DMS53 treated with DMSO at 0.1 percent for 48 hours (cell line): ENCODE results near the gene BAMBI.
"Not testable (repeated sequence)": the region's sequence is repeated elsewhere in the genome, so short reads cannot be mapped to it uniquely, and the experiment has no call there.

ENCODE experiments used
- DNase-seq: peaks from one replicate; lab custom pipeline; 2025; ENCODE audit not compliant: unreplicated experiment; lab: John Stamatoyannopoulos, UW

The BAMBI gene, protein sequence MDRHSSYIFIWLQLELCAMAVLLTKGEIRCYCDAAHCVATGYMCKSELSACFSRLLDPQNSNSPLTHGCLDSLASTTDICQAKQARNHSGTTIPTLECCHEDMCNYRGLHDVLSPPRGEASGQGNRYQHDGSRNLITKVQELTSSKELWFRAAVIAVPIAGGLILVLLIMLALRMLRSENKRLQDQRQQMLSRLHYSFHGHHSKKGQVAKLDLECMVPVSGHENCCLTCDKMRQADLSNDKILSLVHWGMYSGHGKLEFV

DNA sequence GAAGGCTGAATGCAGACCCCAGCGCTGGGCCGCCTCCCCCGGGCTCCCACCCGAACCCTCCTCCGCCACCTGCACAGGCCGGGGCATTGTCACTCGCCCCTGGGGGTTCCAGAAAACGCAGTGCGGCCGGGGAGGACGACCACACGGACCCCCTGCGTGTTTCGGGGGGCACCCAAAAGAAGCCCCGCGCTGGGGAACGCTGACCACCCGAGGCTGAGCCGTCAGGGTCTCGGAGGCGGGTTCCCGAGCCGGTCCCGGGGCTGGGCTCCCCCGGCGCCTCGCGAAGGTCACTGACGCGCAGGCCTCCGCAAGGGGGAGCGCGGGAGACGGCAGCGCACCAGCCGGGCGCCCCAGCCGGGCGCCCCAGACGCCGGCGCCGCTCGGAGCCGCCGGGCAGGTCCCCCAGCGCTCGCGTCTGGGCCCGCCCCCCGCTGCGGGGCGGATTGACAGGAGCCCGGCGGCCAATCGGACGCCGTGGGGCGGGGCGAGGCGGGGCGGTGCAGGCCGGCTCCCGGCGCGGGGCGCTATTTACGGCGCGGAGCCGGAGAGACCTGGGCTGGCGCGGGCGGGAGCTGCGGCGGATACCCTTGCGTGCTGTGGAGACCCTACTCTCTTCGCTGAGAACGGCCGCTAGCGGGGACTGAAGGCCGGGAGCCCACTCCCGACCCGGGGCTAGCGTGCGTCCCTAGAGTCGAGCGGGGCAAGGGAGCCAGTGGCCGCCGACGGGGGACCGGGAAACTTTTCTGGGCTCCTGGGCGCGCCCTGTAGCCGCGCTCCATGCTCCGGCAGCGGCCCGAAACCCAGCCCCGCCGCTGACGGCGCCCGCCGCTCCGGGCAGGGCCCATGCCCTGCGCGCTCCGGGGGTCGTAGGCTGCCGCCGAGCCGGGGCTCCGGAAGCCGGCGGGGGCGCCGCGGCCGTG, at the start of gene BAMBI:
Gene BAMBI, plus strand, starts transcription at position 554 of the 920 bp plus-strand sequence. CDS start 377 bp downstream, outside the sequence.
- DNase-seq: peak; percentile 82

DNA sequence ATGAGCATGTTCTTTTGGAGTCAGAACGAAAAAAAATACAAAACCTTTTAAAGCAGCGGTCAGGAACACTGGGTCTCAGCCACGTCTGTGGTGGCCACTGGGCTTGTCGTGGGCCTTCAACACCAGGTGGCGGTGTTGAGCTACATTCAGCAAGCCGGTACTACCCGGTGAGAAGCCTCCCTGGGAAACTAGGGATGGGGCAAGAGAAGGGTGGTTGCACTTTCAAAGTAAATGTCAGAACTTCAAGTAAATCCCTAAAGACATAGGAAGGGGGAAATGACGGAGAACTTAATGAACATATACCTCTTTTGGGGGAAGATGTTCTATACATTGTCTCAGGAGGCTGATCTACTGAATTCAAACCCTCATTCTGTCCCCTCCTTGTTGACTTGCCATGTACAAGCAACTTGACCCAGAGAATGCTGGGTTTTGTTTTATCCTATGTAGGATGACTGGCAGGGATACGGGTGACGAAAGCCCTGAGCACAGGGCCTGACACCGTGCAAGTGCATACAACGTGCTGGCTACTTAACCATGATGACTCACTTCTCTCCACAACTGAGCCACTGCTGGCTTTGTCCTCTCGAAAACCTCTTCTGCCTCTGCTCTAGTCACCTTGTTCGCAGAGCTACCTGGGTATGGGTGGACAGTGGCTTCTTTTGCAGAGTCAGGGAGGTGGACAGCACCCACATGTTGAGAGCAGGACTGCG, 49.0 kb upstream of the BAMBI start:
- DNase-seq: peak; percentile 97

DNA sequence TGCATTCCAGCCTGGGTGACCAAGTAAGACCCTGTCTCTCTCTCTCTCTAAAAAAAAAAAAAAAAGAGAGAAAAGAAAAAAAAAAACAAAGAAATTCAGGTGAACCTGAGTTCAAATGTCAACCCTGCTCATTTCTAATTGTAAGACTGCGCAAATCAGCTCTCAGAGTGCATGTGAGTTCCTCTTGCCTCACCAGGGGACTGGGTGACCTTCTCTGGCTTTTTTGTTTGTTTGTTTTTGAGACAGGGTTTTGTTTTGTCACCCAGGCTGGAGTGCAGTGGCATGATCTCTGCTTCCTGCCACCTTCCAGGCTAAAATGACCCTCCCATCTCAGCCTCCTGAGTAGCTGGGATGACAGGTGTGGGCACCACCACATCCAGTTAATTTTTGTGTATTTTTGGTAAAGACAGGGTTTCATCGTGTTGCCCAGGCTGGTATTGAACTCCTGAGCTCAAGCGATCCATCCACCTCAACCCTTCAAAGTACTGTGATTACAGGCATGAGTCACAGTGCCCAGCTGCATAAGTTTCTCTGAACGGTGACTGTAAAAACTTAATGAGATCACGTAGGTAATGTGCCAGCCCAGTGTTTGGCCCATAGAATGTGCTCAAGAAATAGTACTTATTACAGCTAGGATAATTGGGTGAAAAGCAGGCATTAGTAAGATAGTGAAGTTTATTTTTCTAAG, 45.3 kb upstream of the BAMBI start:
- no peak for DNase-seq

DNA sequence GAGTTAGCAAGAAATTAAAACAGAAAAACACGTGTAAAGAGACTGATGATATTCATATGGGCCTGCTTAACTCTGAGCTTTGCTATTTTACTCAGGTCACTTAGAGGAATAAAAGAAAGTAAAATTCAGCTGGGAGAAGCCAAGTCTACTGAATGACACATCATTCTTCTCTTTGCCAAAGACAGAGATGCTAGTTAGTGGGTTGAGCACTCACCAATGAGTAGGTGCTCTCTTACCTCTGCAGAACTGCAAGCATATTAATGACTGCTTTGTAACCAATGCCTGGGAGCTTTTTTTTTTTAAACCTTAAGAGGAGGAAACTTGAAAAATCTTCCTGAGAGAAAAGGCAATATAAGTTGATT, 44.8 kb upstream of the BAMBI start:
- no peak for DNase-seq

DNA sequence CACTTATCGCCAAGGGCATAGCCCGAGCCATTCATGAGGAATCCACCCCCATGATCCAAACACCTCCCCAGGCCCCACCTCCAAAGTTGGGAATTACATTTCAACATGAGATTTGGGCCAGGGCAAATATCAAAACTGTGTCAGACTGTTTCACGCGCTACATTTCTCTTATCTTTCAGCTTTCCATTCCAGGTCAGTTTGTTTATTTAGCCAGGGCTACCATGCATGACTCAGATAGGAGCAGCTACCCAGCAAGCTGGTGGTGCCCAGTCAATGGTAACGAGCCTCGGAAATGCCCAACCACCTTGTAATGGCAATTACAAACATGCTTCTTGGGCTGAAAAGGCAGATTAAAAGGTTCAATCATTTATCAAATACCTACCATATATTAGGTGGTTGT, 43.6 kb upstream of the BAMBI start:
- no peak for DNase-seq

DNA sequence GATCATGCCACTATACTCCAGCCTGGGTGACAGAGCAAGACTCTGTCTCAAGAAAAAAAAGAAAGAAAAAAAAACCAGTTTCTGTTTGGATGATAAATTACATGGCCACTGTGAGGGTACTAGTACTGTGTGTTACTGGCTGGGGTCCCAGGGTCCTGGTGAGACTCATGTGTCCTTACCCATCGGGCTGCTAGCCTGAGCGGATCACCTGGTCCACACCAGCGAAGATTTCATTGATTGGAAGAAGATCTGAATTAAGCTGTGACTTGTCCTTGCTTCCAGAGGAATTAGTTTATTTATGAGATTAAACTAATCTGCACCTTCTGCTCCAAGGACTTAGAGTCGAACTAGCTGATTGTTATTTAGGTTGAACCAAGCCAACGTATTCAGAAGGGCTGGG, 40.0 kb upstream of the BAMBI start:
- no peak for DNase-seq

DNA sequence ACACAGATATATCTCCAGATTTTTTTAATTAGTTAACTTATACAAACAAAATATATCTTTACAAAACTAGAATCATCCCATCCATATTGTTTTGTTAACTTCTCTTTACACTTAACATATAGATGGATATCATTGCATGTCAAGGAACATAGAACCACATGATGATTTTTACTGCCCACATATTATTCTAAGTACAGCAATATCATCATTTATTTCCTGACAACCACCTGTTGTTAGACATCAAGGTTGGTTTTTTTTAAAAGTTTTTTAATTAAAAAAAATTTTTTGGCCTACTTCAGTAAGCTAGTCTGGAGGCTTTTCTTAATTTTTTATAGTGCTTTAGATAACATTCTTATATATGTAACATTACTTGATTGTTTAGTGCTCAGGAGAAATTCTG, 38.9 kb upstream of the BAMBI start:
- DNase-seq: no peak

DNA sequence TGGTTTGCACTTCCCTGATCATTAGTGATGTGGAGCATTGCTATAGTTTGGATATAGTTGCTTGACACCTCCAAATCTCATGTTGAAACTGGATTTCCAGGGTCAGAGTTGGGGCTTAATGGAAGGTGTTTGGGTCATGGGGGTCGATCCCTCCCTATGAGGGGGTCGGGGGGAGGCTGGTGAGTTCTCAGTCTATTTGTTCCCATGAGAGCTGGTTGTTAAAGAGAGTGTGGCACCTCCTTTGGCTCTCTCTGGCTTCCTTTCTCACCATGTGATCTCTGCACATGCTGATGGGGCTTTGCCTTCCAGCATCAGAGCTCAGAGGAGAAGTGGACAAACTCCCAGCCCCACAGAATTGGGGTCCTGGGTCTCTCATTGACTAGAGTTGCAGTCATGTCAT, 36.8 kb upstream of the BAMBI start:
- DNase-seq: no peak

DNA sequence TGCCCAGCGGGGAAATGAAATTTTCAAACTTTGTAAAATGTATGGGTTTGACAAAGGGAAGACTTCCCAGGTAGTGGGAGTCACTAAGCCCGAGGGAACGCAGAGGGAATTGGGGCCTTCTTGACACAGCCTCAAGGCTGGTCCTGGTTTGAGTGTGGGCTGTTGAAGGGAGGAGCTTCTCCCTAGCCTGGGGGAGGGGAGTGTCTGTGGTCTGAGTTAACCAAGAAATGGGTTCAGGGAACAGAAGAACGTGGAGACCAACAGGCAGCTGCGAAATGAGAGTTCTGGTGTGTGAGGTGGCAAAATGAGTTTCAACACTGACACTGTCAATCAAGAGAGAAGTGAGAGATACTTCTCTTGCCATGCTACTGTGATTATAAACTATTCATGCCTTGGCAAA, 32.7 kb upstream of the BAMBI start:
- no peak for DNase-seq

DNA sequence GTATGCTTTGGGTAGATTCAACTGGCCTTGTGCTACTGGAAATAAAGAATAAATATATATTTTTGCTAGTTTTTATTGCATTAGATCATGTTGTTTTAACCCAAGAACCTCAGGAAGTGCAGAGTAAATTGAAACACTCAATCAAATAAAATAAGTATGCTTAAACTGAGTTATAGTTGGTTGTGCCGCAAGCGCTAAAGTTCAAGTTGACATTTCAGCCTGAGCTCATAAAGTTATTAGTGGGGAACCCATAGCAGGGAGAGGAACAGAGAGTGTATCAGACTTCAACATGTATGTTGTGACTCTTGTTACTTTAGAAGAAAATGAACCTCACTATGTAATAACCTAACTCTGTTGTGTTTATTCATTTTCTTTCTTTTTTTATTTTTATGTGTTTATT, 25.2 kb upstream of the BAMBI start:
- DNase-seq: no peak

DNA sequence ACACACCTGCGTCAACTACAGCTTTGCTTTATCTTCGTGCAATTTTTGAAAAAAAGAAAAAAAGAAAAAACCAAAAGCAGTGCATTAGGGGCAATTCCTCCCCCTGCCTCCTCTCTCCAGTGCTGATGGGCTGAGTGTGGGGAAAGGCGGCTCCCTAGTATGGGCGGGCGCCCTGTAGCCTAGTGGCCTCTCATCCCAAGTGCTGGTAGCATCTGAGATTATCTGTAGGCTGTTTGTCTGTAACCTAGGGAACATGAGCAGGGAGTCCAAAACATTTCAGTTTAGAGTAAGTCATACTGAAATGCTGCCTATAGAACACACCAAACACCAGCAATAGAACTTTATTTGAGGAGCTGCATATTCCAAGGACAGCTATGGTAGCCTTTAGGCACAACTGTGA, 24.6 kb upstream of the BAMBI start:
- no peak for DNase-seq

DNA sequence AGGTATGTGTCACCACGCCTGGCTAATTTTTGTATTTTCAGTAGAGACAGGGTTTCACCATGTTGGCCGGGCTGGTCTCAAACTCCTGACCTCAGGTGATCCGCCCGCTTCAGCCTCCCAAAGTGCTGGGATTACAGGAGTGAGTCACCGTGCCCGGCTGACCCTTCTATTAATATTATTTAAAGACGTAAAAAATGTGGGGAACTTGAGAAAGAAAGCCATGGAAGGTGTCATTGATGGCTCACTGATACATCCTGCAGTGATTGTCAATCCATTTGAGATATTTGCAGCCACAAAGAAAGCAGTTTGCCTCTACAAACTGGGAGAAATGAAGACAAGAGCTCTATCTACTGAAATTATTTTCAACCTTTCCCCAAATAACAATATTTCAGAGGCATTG, 18.5 kb upstream of the BAMBI start:
- not testable (repeated sequence) for DNase-seq

DNA sequence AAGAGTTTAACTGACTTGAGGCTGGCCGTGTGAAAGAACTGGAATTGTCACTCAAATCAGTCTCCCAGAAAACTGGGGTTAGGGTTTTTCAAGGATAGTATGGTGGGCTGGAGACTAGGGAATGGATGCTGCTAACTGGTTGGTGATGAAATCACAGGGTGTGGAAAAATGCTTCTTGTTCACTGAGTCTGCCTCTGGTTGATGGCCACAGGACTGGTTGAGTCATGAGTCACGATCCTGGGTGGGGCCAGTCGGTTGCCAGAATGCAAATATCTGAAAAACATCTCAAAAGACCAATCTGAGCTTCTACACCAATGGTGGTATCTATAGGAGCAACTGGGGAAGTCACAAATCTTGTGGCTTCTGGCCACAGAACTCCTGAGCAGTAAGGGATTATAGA, 16.3 kb upstream of the BAMBI start:
- DNase-seq: no peak

DNA sequence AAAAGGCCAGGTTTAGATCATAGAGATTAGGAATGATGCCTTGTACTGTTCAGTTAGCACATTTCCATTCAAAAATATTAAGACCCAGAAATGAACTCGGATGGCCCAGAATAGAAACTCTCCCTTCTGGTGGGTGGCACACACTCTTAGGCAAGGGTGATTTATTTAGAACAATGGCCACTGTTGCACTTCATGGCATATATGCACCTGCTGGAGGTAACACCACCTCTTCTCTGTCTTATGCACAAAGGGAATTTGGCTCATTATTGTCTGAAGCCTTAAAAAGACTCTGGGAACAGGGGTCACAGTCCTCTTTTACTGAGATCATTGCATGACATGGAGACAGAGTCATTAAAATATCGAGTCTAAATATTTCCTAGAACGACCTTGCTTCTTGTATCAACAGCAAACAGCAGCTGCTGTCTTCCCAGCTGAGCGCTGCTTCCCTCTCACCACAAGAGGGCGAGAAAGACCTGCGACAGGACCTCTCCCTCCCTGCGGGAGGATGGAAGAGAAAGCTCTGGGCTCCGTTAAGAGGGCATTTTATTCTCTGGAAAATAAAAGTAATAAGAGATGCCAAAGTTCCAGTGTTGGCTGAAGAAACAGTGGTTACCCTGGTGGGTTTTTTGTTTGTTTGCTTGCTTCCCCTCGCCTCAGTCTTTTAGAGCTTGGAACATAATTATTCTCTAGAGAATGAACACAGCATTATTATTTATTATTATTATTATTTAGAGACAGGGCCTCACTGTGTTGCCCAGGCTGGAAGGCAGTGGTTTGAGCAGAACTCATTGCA, 13.5 kb upstream of the BAMBI start:
- peak; percentile 91 for DNase-seq

DNA sequence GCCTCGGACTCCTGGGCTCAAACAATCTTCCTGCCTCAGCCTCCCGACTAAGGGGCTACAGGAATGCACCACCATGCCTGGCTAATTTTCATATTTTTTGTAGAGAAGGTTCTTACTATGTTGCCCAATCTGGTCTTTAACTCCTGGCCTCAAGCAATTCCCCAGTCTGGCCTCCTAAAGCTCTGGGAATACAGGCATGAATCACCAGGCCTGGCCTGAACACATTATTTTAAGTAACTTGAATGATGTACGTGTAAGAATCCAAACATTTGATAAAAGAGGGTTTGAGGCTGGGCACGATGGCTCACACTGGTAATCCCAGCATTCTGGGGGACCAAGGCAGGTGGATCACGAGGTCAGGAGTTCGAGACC, 13.0 kb upstream of the BAMBI start:
- no peak for DNase-seq

DNA sequence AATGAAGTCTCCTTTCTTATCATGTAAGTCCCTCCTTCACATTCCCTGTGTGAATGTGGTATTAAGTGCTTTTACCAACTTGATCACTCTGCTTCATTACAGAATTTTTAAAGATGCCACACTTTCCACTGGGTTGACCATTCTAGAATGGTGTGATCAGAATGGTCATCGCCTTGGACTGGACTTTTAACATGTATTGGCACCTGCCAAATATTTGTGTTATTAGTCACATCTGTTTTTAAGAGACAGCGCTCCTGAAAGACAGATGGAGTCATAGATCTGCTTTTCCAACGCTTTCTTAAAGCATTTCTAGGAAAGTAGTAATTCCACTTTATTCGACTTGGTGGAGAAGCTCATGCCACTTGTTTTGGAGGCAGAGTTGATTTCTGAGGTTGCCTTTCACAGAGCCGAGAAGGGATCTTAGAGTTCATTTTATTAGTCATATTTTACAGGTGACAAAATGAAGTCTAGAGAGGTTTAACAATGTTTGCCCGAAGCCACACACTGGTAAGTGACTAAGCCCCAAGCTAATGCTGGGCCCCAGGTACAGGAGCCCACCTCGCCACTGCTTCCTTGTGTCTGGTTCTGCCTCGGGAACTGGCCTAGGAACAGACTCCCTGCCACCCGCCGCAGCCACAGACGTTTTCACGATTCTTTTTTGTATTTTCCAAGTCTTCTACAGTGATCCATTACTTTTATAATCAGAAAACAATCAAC, 10.4 kb upstream of the BAMBI start:
- DNase-seq: no peak

DNA sequence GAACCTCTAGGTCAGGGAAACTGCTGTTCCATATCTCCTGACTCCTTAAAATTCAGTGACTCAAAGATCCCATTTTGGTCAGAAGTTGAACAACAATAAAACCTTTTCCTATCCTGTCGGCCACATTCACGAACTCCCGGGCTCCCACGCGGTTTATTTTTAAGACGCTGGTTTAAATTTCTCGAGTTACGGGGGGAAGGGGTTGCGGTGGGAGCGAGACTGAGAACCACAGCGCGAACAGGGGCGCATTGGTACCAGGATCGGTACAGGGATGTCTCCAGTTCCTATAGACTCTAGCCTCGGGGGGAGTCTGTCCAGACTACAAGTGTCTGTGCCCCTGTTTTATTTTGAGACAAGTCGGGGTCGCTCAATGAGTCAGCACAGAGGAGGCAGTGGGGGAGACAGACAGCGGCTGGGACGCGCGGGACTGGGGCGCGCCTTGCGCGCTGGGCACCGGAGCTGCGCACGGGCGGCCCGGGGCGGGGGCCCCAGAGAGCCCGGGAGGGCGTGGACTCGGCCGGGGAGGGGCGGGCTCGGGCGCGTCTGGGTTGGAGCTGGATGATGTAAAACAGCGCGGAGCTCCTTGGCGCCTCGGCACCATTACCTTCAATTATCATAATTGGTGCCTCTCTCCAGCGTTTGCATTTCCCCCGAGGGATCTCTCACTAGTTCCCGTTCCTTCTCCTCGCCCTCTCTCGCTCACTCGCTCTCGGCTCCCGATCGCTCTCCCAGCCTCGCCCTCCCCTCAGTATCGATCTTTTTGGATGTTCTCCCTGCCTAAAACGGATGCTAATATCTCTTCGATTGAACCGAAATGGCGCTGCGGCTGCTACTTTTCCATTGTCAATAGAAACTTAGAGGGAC, 8.7 kb upstream of the BAMBI start:
- DNase-seq: no peak

DNA sequence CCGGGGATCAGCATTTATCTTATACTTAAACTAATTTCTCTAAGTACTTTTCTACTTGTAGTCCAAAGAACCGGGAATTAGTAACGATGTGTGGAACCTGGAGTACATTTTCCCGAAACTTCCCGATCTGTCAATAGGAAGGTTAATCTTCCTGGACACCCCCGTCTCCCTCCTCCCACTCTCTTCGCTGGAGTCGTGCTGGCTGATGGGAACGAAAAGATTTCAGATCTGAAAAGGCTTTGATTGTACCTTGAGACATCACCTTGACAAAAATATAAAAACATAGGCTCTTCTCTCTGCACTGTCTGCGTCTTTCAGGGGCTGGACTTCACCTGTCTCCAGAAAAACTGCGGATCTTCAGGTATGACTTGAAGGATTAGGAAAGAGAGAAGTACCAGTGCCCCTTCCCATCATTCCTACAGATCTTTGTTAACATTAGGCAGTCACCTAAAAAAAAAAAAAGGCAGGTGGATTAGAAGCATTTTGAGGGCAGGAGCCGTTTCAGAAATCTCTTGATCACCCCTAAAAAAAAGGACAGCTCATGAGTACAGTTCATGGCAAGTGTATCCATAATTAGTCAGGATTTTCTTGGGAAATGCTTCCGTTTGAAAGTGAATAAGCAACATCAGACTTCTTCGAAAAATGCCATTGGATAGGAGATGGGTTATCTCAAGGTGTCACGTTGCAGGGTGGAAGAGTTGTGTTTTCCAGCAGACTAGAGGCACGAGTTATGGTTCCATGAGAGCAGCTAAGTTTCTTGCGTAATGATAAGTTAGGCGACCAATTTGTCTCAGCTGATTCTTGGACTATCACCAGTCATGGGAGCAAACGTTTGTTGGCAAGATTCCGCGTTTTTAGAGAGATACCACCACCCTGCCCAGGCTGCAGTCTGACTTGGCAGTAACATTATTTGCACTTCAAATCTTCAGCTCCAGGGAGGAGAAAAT, 7.8 kb upstream of the BAMBI start:
- DNase-seq: no peak
